Neural cell (in vitro differentiated cells): Measurements from ENCODE around the gene TCF4. TPM values are rescaled to one million over a fixed set of nuclear protein-coding genes. Genes with fewer than 3 reads are reported as not detected.

Experiments used
- H2AFZ ChIP-seq: fragments of 200-600, 300-800 bp; sonication (generic), shearing (Covaris generic); 2 replicates; pipeline ENCODE4 v1.6.0; 2014; ENCODE audit warnings: low read depth, mild to moderate bottlenecking, antibody characterized with exemption, low read length, moderate library complexity
- H3F3A ChIP-seq: fragments of 200-600 bp; shearing (Covaris generic); 2 replicates; pipeline ENCODE4 v1.6.1; 2016; ENCODE audit warnings: mild to moderate bottlenecking, moderate library complexity, mixed read lengths, antibody characterized with exemption, low read length; ENCODE audit not compliant: insufficient read depth, poor library complexity, severe bottlenecking
- H3K27ac ChIP-seq: fragments of 200-600, 300-800 bp; sonication (generic), shearing (Covaris generic); 2 replicates; pipeline ENCODE4 v1.5.1; 2014; ENCODE audit warnings: mild to moderate bottlenecking, low read length, moderate library complexity
- H3K27me3 ChIP-seq: fragments of 300-800, 200-600 bp; sonication (generic), shearing (Covaris generic); 2 replicates; pipeline ENCODE4 v1.6.0; 2014; ENCODE audit warnings: mild to moderate bottlenecking, low read depth, low read length, moderate library complexity; ENCODE audit not compliant: insufficient read depth
- H3K36me3 ChIP-seq: fragments of 300-800, 200-600 bp; sonication (generic), shearing (Covaris generic); 2 replicates; pipeline ENCODE4 v1.5.1; 2014; ENCODE audit warnings: mild to moderate bottlenecking, antibody characterized with exemption, low read length, moderate library complexity; ENCODE audit not compliant: insufficient read depth
- H3K4me2 ChIP-seq: fragments of 300-800, 200-600 bp; sonication (generic), shearing (Covaris generic); 2 replicates; pipeline ENCODE4 v1.6.0; 2014; ENCODE audit warnings: mild to moderate bottlenecking, low read length
- H3K4me3 ChIP-seq: fragments of 300-800, 200-600 bp; sonication (generic), shearing (Covaris generic); 2 replicates; pipeline ENCODE4 v1.5.1; 2014; ENCODE audit warnings: mild to moderate bottlenecking, low read length, moderate library complexity
- H3K79me2 ChIP-seq: fragments of 200-600 bp; shearing (Covaris generic); replicated peaks from 2 replicates; pipeline ENCODE4 v1.6.0; 2014; ENCODE audit warnings: mild to moderate bottlenecking, low read length, moderate library complexity; ENCODE audit not compliant: insufficient read depth
- H3K9ac ChIP-seq: fragments of 300-800, 200-600 bp; sonication (generic), shearing (Covaris generic); 2 replicates; pipeline ENCODE4 v1.6.1; 2016; ENCODE audit warnings: mild to moderate bottlenecking, low read length, mixed read lengths
- H3K9me2 ChIP-seq: fragments of 200-600 bp; shearing (Covaris generic); 2 replicates; pipeline ENCODE4 v1.6.1; 2016; ENCODE audit warnings: mild to moderate bottlenecking, low read length, mixed read lengths; ENCODE audit not compliant: insufficient read depth
- H3K9me3 ChIP-seq: fragments of 200-600, 300-800 bp; sonication (generic), shearing (Covaris generic); 2 replicates; pipeline ENCODE4 v1.6.1; 2016; ENCODE audit warnings: mild to moderate bottlenecking, mixed run types, low read length, moderate library complexity, mixed read lengths
- H4K20me1 ChIP-seq: fragments of 200-600 bp; shearing (Covaris generic); 2 replicates; pipeline ENCODE4 v1.6.1; 2016; ENCODE audit warnings: mild to moderate bottlenecking, mixed run types; ENCODE audit not compliant: insufficient read depth
- EP300 ChIP-seq: fragments of 450-650 bp; conservative IDR thresholded peaks from 2 replicates; pipeline ENCODE4 v1.6.1; 2014; ENCODE audit warnings: antibody characterized with exemption, mild to moderate bottlenecking, moderate library complexity; ENCODE audit not compliant: poor library complexity, severe bottlenecking
- EZH2 ChIP-seq: fragments of 200-600, 300-800 bp; shearing (Covaris generic), sonication (generic); IDR thresholded peaks from 2 replicates; pipeline ENCODE4 v1.6.1; 2014; ENCODE audit warnings: antibody characterized with exemption, low read length, borderline replicate concordance, mild to moderate bottlenecking; ENCODE audit not compliant: insufficient read depth, poor library complexity, severe bottlenecking
- MXI1 ChIP-seq: fragments of 450-650 bp; conservative IDR thresholded peaks from 2 replicates; pipeline ENCODE4 v1.6.1; 2014; ENCODE audit warnings: antibody characterized with exemption, mild to moderate bottlenecking; ENCODE audit not compliant: poor library complexity, severe bottlenecking
- POLR2AphosphoS5 ChIP-seq: IDR thresholded peaks from 2 replicates; pipeline ENCODE4 v1.6.1; 2012
- RAD21 ChIP-seq: fragments of 450-650 bp; conservative IDR thresholded peaks from 2 replicates; pipeline ENCODE4 v1.6.1; 2014; ENCODE audit warnings: antibody characterized with exemption, mild to moderate bottlenecking, moderate library complexity
- SMC3 ChIP-seq: fragments of 450-650 bp; conservative IDR thresholded peaks from 2 replicates; pipeline ENCODE4 v1.6.1; 2014; ENCODE audit warnings: antibody characterized with exemption, mild to moderate bottlenecking, moderate library complexity; ENCODE audit not compliant: poor library complexity
- TAF1 ChIP-seq: IDR thresholded peaks from 2 replicates; pipeline ENCODE4 v1.6.1; 2012; ENCODE audit warnings: low read depth
- polyA plus RNA-seq: library from polyadenylated mRNA; depleted of rRNA; stranded (reverse); fragments of >200 nt; gene quantifications from 2 replicates; pipeline ENCODE4 v1.2.3, GENCODE V29; 2014
- TF ChIP-seq, protein P1 (sequence below): fragments of 450-650 bp; IDR thresholded peaks from 2 replicates; pipeline ENCODE4 v1.5.1; 2014; ENCODE audit warnings: antibody characterized with exemption, mild to moderate bottlenecking, moderate library complexity; ENCODE audit not compliant: poor library complexity, severe bottlenecking
- TF ChIP-seq, protein P2 (sequence below): IDR thresholded peaks from 2 replicates; pipeline ENCODE4 v1.6.1; 2012; ENCODE audit warnings: borderline replicate concordance

Gene TCF4
- polyA plus RNA-seq, 1 donor from 2014 or later = 7.0 TPM

GRCh38 chr18:55195863-55196262 is 392.1 kb downstream of the TCF4 start:
- Histone ChIP-seq H3K4me3 (no peak overlapping the region), H3K27me3 (no peaks in the 10 kb centered on the region), H2AFZ (no peak overlapping the region), H3K27ac (no peak overlapping the region), H3K9me2 (no peaks in the 10 kb centered on the region), H4K20me1 (no peaks in the 10 kb centered on the region), H3K36me3 (no peaks in the 10 kb centered on the region), H3K9ac (no peak overlapping the region), H3F3A (no peaks in the 10 kb centered on the region), H3K79me2 (no peaks in the 10 kb centered on the region), H3K4me2 (no peak overlapping the region), H3K9me3 (no peaks in the 10 kb centered on the region)
- no peak for TF ChIP-seq TAF1
- no peak for TF ChIP-seq RAD21
- TF ChIP-seq POLR2AphosphoS5 = no peak
- TF ChIP-seq SMC3 = no peak
- TF ChIP-seq MXI1 = no peak
- TF ChIP-seq, protein P1, sequence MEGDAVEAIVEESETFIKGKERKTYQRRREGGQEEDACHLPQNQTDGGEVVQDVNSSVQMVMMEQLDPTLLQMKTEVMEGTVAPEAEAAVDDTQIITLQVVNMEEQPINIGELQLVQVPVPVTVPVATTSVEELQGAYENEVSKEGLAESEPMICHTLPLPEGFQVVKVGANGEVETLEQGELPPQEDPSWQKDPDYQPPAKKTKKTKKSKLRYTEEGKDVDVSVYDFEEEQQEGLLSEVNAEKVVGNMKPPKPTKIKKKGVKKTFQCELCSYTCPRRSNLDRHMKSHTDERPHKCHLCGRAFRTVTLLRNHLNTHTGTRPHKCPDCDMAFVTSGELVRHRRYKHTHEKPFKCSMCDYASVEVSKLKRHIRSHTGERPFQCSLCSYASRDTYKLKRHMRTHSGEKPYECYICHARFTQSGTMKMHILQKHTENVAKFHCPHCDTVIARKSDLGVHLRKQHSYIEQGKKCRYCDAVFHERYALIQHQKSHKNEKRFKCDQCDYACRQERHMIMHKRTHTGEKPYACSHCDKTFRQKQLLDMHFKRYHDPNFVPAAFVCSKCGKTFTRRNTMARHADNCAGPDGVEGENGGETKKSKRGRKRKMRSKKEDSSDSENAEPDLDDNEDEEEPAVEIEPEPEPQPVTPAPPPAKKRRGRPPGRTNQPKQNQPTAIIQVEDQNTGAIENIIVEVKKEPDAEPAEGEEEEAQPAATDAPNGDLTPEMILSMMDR = no peak
- TF ChIP-seq EZH2 = no peak
- TF ChIP-seq, protein P2, sequence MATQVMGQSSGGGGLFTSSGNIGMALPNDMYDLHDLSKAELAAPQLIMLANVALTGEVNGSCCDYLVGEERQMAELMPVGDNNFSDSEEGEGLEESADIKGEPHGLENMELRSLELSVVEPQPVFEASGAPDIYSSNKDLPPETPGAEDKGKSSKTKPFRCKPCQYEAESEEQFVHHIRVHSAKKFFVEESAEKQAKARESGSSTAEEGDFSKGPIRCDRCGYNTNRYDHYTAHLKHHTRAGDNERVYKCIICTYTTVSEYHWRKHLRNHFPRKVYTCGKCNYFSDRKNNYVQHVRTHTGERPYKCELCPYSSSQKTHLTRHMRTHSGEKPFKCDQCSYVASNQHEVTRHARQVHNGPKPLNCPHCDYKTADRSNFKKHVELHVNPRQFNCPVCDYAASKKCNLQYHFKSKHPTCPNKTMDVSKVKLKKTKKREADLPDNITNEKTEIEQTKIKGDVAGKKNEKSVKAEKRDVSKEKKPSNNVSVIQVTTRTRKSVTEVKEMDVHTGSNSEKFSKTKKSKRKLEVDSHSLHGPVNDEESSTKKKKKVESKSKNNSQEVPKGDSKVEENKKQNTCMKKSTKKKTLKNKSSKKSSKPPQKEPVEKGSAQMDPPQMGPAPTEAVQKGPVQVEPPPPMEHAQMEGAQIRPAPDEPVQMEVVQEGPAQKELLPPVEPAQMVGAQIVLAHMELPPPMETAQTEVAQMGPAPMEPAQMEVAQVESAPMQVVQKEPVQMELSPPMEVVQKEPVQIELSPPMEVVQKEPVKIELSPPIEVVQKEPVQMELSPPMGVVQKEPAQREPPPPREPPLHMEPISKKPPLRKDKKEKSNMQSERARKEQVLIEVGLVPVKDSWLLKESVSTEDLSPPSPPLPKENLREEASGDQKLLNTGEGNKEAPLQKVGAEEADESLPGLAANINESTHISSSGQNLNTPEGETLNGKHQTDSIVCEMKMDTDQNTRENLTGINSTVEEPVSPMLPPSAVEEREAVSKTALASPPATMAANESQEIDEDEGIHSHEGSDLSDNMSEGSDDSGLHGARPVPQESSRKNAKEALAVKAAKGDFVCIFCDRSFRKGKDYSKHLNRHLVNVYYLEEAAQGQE = no peak
- no peak for TF ChIP-seq EP300

DNA sequence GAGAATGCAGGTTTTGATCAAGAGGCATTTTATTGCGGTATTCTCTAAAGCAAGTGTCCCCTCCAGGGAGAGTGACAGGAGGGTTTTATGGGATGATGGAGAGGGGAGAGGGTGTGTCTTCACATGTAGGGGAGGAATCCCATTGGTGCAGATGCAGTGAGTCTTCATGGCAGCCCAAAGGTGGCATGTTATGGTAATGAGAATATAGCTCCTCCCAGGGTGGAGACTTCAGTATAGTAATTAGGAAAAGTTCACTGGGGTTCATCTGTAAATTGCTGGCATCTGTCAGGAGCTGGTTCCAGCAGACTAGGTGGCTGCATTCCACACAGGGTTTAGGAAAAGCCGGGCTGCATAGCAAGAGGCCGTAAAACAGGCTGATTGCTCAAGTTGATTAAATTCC is 398.0 kb downstream of the TCF4 start:
- H3K4me3 ChIP-seq = no peak overlapping the region

More for the DNA sequence above, 398.0 kb downstream of the TCF4 start:
- Histone ChIP-seq H3F3A (no peaks in the 10 kb centered on the region), H4K20me1 (no peaks in the 10 kb centered on the region), H3K27ac (no peak overlapping the region), H3K36me3 (no peaks in the 10 kb centered on the region), H2AFZ (no peak overlapping the region), H3K9ac (no peak overlapping the region), H3K9me2 (no peaks in the 10 kb centered on the region), H3K4me2 (no peak overlapping the region), H3K79me2 (no peaks in the 10 kb centered on the region), H3K9me3 (no peaks in the 10 kb centered on the region), H3K27me3 (no peaks in the 10 kb centered on the region)
- TF ChIP-seq EZH2 = no peak
- no peak for TF ChIP-seq SMC3
- TF ChIP-seq MXI1 = no peak
- TF ChIP-seq RAD21 = no peak
- TF ChIP-seq TAF1 = no peak
- TF ChIP-seq EP300 = no peak
- no peak for TF ChIP-seq POLR2AphosphoS5
- TF ChIP-seq, protein P2 = no peak
- TF ChIP-seq, protein P1 = no peak
